IPS-15b (cell line): ENCODE measurements around the gene DGCR2.
A peak's percentile ranks its signal among the peaks of the same experiment; 100 is the strongest.

Experiments used
- H3K27me3 ChIP-seq: one replicate; pipeline ENCODE4 v1.6.1; 2013; ENCODE audit warnings: low read length; ENCODE audit not compliant: control insufficient read depth, insufficient read depth
- H3K36me3 ChIP-seq: one replicate; pipeline ENCODE4 v1.6.1; 2013; ENCODE audit warnings: low read length; ENCODE audit not compliant: control insufficient read depth, insufficient read depth
- H3K4me1 ChIP-seq: one replicate; pipeline ENCODE4 v1.6.1; 2013; ENCODE audit warnings: mild to moderate bottlenecking, low read length; ENCODE audit not compliant: control insufficient read depth, insufficient read depth
- H3K4me3 ChIP-seq: one replicate; pipeline ENCODE4 v1.5.1; 2013; ENCODE audit warnings: low read depth, low read length
- H3K9ac ChIP-seq: one replicate; pipeline ENCODE4 v1.6.1; 2013; ENCODE audit warnings: low read depth, mild to moderate bottlenecking, low read length
- H3K9me3 ChIP-seq: one replicate; pipeline ENCODE4 v1.6.1; 2013; ENCODE audit warnings: mild to moderate bottlenecking, low read length; ENCODE audit not compliant: control insufficient read depth, insufficient read depth

Gene DGCR2

GRCh38 chr22:19151329-19152191, 29.3 kb upstream of the DGCR2 start:
- Histone ChIP-seq H3K9ac (no peak overlapping the region), H3K4me1 (peaks cover 2% of the 10 kb centered on the region), H3K36me3 (no peaks in the 10 kb centered on the region), H3K4me3 (peak overlapping the region; percentile 46), H3K9me3 (peaks cover 3% of the 10 kb centered on the region), H3K27me3 (peaks cover 64% of the 10 kb centered on the region)

GRCh38 chr22:19150482-19151328, 28.5 kb upstream of the DGCR2 start:
- Histone ChIP-seq H3K9ac (no peak overlapping the region), H3K36me3 (no peaks in the 10 kb centered on the region), H3K27me3 (peaks cover 70% of the 10 kb centered on the region), H3K4me1 (peaks cover 2% of the 10 kb centered on the region), H3K9me3 (peaks cover 3% of the 10 kb centered on the region), H3K4me3 (peak overlapping the region; percentile 46)

GRCh38 chr22:19149991-19150390, 27.8 kb upstream of the DGCR2 start, which contains the start of gene GSC2:
TSS of gene GSC2 (minus strand) at chr22:19150292. CDS start at chr22:19150283, 9 bp downstream.
- Histone ChIP-seq H3K27me3 (peaks cover 69% of the 10 kb centered on the region), H3K36me3 (no peaks in the 10 kb centered on the region), H3K4me1 (peaks cover 2% of the 10 kb centered on the region), H3K4me3 (peak within 1 kb of the TSS; percentile 50), H3K9ac (no peak within 1 kb of the TSS), H3K9me3 (peaks cover 3% of the 10 kb centered on the region)

- H3K4me3 ChIP-seq = peak overlapping the region; percentile 50
- H3K9me3 ChIP-seq = peaks cover 3% of the 10 kb centered on the region
- peaks cover 2% of the 10 kb centered on the region for H3K4me1 ChIP-seq
- H3K9ac ChIP-seq = no peak overlapping the region
- H3K36me3 ChIP-seq = no peaks in the 10 kb centered on the region
- H3K27me3 ChIP-seq = peaks cover 68% of the 10 kb centered on the region
These were observed 27.1 kb upstream of the DGCR2 start for GRCh38 chr22:19149047-19149883.

- Histone ChIP-seq H3K9ac (no peak overlapping the region), H3K4me3 (peak overlapping the region; percentile 50), H3K9me3 (peaks cover 3% of the 10 kb centered on the region), H3K36me3 (no peaks in the 10 kb centered on the region), H3K4me1 (peaks cover 2% of the 10 kb centered on the region), H3K27me3 (peaks cover 63% of the 10 kb centered on the region)
These were observed 26.3 kb upstream of the DGCR2 start for GRCh38 chr22:19148417-19149046.

GRCh38 chr22:19147195-19147780, 25.1 kb upstream of the DGCR2 start:
- Histone ChIP-seq H3K4me1 (peaks cover 2% of the 10 kb centered on the region), H3K9me3 (peaks cover 3% of the 10 kb centered on the region), H3K27me3 (peaks cover 56% of the 10 kb centered on the region), H3K9ac (no peak overlapping the region), H3K36me3 (peaks cover 4% of the 10 kb centered on the region), H3K4me3 (peak overlapping the region; percentile 22)

- H3K27me3 ChIP-seq = peaks cover 47% of the 10 kb centered on the region
- peaks cover 2% of the 10 kb centered on the region for H3K4me1 ChIP-seq
- H3K9me3 ChIP-seq = peaks cover 2% of the 10 kb centered on the region
- peaks cover 12% of the 10 kb centered on the region for H3K36me3 ChIP-seq
- H3K9ac ChIP-seq = no peak overlapping the region
- H3K4me3 ChIP-seq = no peak overlapping the region
These were observed 24.2 kb upstream of the DGCR2 start for GRCh38 chr22:19146215-19146968.

GRCh38 chr22:19143967-19144400, 21.8 kb upstream of the DGCR2 start:
- H3K9ac ChIP-seq = peak overlapping the region; percentile 85
- peaks cover 29% of the 10 kb centered on the region for H3K36me3 ChIP-seq
- peaks cover 2% of the 10 kb centered on the region for H3K4me1 ChIP-seq
- no peaks in the 10 kb centered on the region for H3K9me3 ChIP-seq
- H3K4me3 ChIP-seq = peak overlapping the region; percentile 97
- H3K27me3 ChIP-seq = peaks cover 31% of the 10 kb centered on the region

GRCh38 chr22:19143212-19143611, 21.0 kb upstream of the DGCR2 start:
- Histone ChIP-seq H3K4me3 (no peak overlapping the region), H3K27me3 (peaks cover 23% of the 10 kb centered on the region), H3K9me3 (no peaks in the 10 kb centered on the region), H3K9ac (no peak overlapping the region), H3K36me3 (peaks cover 32% of the 10 kb centered on the region), H3K4me1 (peaks cover 2% of the 10 kb centered on the region)

- Histone ChIP-seq H3K9me3 (no peaks in the 10 kb centered on the region), H3K36me3 (peaks cover 38% of the 10 kb centered on the region), H3K4me3 (no peak overlapping the region), H3K4me1 (no peaks in the 10 kb centered on the region), H3K27me3 (peaks cover 15% of the 10 kb centered on the region), H3K9ac (no peak overlapping the region)
These were observed 20.2 kb upstream of the DGCR2 start for GRCh38 chr22:19142394-19142793.
